GM19455 (cell line): ENCODE results near the gene MORC3.
A peak's percentile ranks its signal among the peaks of the same experiment; 100 is the strongest.
"Not testable (repeated sequence)": the region's sequence is repeated elsewhere in the genome, so short reads cannot be mapped to it uniquely, and the experiment has no call there.

Experiments used
- ATAC-seq: cut with Tn5 transposase; IDR thresholded peaks from one replicate; pipeline ENCODE4 v1.9.1; 2021; ENCODE audit not compliant: unreplicated experiment

The MORC3 gene

GRCh38 chr21:36385233-36386030 is 65.4 kb downstream of the MORC3 start, which contains the start of gene CHAF1B:
Gene CHAF1B, plus strand, starts transcription at chr21:36385392. Its CDS starts 745 bp downstream, at chr21:36386137.
- peak; percentile 87 for ATAC-seq

- no peak for ATAC-seq
These were observed 66.1 kb downstream of the MORC3 start for GRCh38 chr21:36386031-36386642.

GRCh38 chr21:36388096-36388495 is 68.1 kb downstream of the MORC3 start:
- no peak for ATAC-seq

GRCh38 chr21:36388835-36389234 is 68.8 kb downstream of the MORC3 start:
- ATAC-seq, result no peak

GRCh38 chr21:36391649-36392048 is 71.7 kb downstream of the MORC3 start:
- ATAC-seq, result not testable (repeated sequence)

- no peak for ATAC-seq
These were observed 75.5 kb downstream of the MORC3 start for GRCh38 chr21:36395353-36396111.

- no peak for ATAC-seq
These were observed 76.3 kb downstream of the MORC3 start for GRCh38 chr21:36396325-36396724.

GRCh38 chr21:36396971-36397370 is 77.0 kb downstream of the MORC3 start:
- no peak for ATAC-seq

- no peak for ATAC-seq
These were observed 77.6 kb downstream of the MORC3 start for GRCh38 chr21:36397606-36398005.

GRCh38 chr21:36399736-36400135 is 79.7 kb downstream of the MORC3 start:
- not testable (repeated sequence) for ATAC-seq

GRCh38 chr21:36400719-36401118 is 80.7 kb downstream of the MORC3 start:
- ATAC-seq, result no peak

- ATAC-seq, result no peak
These were observed 82.3 kb downstream of the MORC3 start for GRCh38 chr21:36402339-36402738.

GRCh38 chr21:36403713-36404112 is 83.7 kb downstream of the MORC3 start:
- ATAC-seq, result no peak

GRCh38 chr21:36408568-36408967 is 88.6 kb downstream of the MORC3 start:
- no peak for ATAC-seq

- ATAC-seq, result no peak
These were observed 91.3 kb downstream of the MORC3 start for GRCh38 chr21:36411301-36411700.

GRCh38 chr21:36412916-36413315 is 92.9 kb downstream of the MORC3 start:
- no peak for ATAC-seq

GRCh38 chr21:36415375-36415774 is 95.4 kb downstream of the MORC3 start:
- no peak for ATAC-seq

GRCh38 chr21:36419241-36419640 is 99.2 kb downstream of the MORC3 start:
- ATAC-seq, result no peak

GRCh38 chr21:36419996-36420395 is 100.0 kb downstream of the MORC3 start:
- no peak for ATAC-seq

GRCh38 chr21:36420571-36421339 is 100.8 kb downstream of the MORC3 start:
- ATAC-seq, result no peak
